ENCODE measurements around the gene PTPRM. TPM values are rescaled to one million over a fixed set of nuclear protein-coding genes. Genes with fewer than 3 reads are reported as not detected.

The PTPRM gene
- total RNA-seq, 1 experiment from 2014 or later, result 100.0 TPM

GRCh38 chr18:7754725-7755181 lies 187.6 kb downstream of the PTPRM start:
- Histone ChIP-seq H3K4me3 (ENCODE audit: low read depth, low read length) (peak overlapping the region; percentile 11), H3K4me1 (peaks cover 96% of the 10 kb centered on the region), H3K9me3 (no peaks in the 10 kb centered on the region), H3K27me3 (replicated peaks; ENCODE audit: control insufficient read depth, insufficient read depth, low read length) (no peaks in the 10 kb centered on the region), H3K36me3 (ENCODE audit: control insufficient read depth, insufficient read depth, low read length) (no peaks in the 10 kb centered on the region)
- TF ChIP-seq CTCF (IDR thresholded peaks at IDR 0.05; ENCODE audit: insufficient read depth in 1 of 2, low read depth in 1 of 2, low read length in 1 of 2, severe bottlenecking in 1 of 2, unreplicated experiment in 1 of 2), result no peak
- H3K4me1 Mint-ChIP-seq (ENCODE audit: low read depth, unreplicated experiment), result peaks cover 77% of the 10 kb centered on the region
- CTCF ChIA-PET, result interaction anchor here (0.9 to 2.4 kb wide), 6 partner anchors 15 to 482 kb away, joined by 3 to 15 read pairs (median 6); partner anchors contain the start of gene PTPRM
- H3K36me3 Mint-ChIP-seq (ENCODE audit: insufficient read depth, unreplicated experiment), result peaks cover 35% of the 10 kb centered on the region
- no peaks in the 10 kb centered on the region for H3K9me3 Mint-ChIP-seq (ENCODE audit: unreplicated experiment)
- H3K27me3 Mint-ChIP-seq (ENCODE audit: insufficient read depth, unreplicated experiment), result no peaks in the 10 kb centered on the region
- intact Hi-C loops (cut with micrococcal nuclease; ENCODE audit: unreplicated experiment), result loop anchor here (1.0 to 10.0 kb wide), 6 partner anchors 19 to 482 kb away; no protein-coding TSS in a partner anchor
- peak; percentile 86 to 94 for DNase-seq
- BruUV-seq (replicated peaks), result no TSS peak
- H3K27ac Mint-ChIP-seq (ENCODE audit: unreplicated experiment), result peak overlapping the region; percentile 93
- peak overlapping the region; percentile 84 for H3K4me3 Mint-ChIP-seq (ENCODE audit: unreplicated experiment)
- POLR2A ChIA-PET, result interaction anchor here (0.6 to 1.4 kb wide), 7 partner anchors 10 to 109 kb away, joined by 3 to 11 read pairs (median 3); no protein-coding TSS in a partner anchor

- intact Hi-C loops (cut with micrococcal nuclease; ENCODE audit: unreplicated experiment), result loop anchor here (1.0 to 10.0 kb wide), 6 partner anchors 21 to 484 kb away; no protein-coding TSS in a partner anchor
- no peaks in the 10 kb centered on the region for H3K9me3 ChIP-seq
- peak overlapping the region; percentile 11 for H3K4me3 ChIP-seq (ENCODE audit: low read depth, low read length)
- H3K4me1 Mint-ChIP-seq (ENCODE audit: low read depth, unreplicated experiment), result peaks cover 74% of the 10 kb centered on the region
- H3K4me3 Mint-ChIP-seq (ENCODE audit: unreplicated experiment), result peak overlapping the region; percentile 84
- no TSS peak for BruUV-seq (replicated peaks)
- no peaks in the 10 kb centered on the region for H3K36me3 ChIP-seq (ENCODE audit: control insufficient read depth, insufficient read depth, low read length)
- ChIA-PET CTCF (interaction anchor here (1.0 to 2.4 kb wide), 6 partner anchors 16 to 191 kb away, joined by 3 to 15 read pairs (median 4); partner anchors contain the start of gene PTPRM), POLR2A (interaction anchor here (0.6 kb wide), 1 partner anchor 98 kb away, joined by 3 read pairs; no protein-coding TSS in a partner anchor)
- H3K4me1 ChIP-seq, result peaks cover 96% of the 10 kb centered on the region
- peak overlapping the region; percentile 93 for H3K27ac Mint-ChIP-seq (ENCODE audit: unreplicated experiment)
- no peaks in the 10 kb centered on the region for H3K27me3 ChIP-seq (replicated peaks; ENCODE audit: control insufficient read depth, insufficient read depth, low read length)
- H3K27me3 Mint-ChIP-seq (ENCODE audit: insufficient read depth, unreplicated experiment), result no peaks in the 10 kb centered on the region
- H3K36me3 Mint-ChIP-seq (ENCODE audit: insufficient read depth, unreplicated experiment), result peaks cover 30% of the 10 kb centered on the region
- H3K9me3 Mint-ChIP-seq (ENCODE audit: unreplicated experiment), result no peaks in the 10 kb centered on the region
- peak in 1 of 2 experiments; percentile 56 for TF ChIP-seq CTCF (IDR thresholded peaks at IDR 0.05; ENCODE audit: insufficient read depth in 1 of 2, low read depth in 1 of 2, low read length in 1 of 2, severe bottlenecking in 1 of 2, unreplicated experiment in 1 of 2)
- peak in 1 of 2 experiments; percentile 48 for DNase-seq
These were observed 188.8 kb downstream of the PTPRM start for GRCh38 chr18:7755753-7756475.

- no TSS peak for BruUV-seq (replicated peaks)
- POLR2A ChIA-PET, result no interaction called here
- intact Hi-C loops (cut with micrococcal nuclease; ENCODE audit: unreplicated experiment), result loop anchor here (10.0 kb wide), 2 partner anchors 242 to 392 kb away; no protein-coding TSS in a partner anchor
- H3K4me1 ChIP-seq, result peaks cover 92% of the 10 kb centered on the region
- Mint-ChIP-seq H3K4me1 (ENCODE audit: low read depth, unreplicated experiment) (peaks cover 78% of the 10 kb centered on the region), H3K9me3 (ENCODE audit: unreplicated experiment) (no peaks in the 10 kb centered on the region), H3K36me3 (ENCODE audit: insufficient read depth, unreplicated experiment) (peaks cover 33% of the 10 kb centered on the region), H3K4me3 (ENCODE audit: unreplicated experiment) (peak overlapping the region; percentile 32), H3K27ac (ENCODE audit: unreplicated experiment) (peak overlapping the region; percentile 27), H3K27me3 (ENCODE audit: insufficient read depth, unreplicated experiment) (no peaks in the 10 kb centered on the region)
- CTCF ChIA-PET, result no interaction called here
- H3K36me3 ChIP-seq (ENCODE audit: control insufficient read depth, insufficient read depth, low read length), result no peaks in the 10 kb centered on the region
- no peak for DNase-seq
- no peak overlapping the region for H3K4me3 ChIP-seq (ENCODE audit: low read depth, low read length)
- no peak for TF ChIP-seq CTCF (IDR thresholded peaks at IDR 0.05; ENCODE audit: insufficient read depth in 1 of 2, low read depth in 1 of 2, low read length in 1 of 2, severe bottlenecking in 1 of 2, unreplicated experiment in 1 of 2)
- no peaks in the 10 kb centered on the region for H3K9me3 ChIP-seq
- H3K27me3 ChIP-seq (replicated peaks; ENCODE audit: control insufficient read depth, insufficient read depth, low read length), result no peaks in the 10 kb centered on the region
These were observed 190.1 kb downstream of the PTPRM start for GRCh38 chr18:7757175-7757574.

All from Caco-2 (cell line).